ENCODE results near the gene ATP4B. TPM values are rescaled to one million over a fixed set of nuclear protein-coding genes. Genes with fewer than 3 reads are reported as not detected.

Gene ATP4B
- total RNA-seq, 4 donors from 2014 or later, result not detected

- no peak for TF ChIP-seq POLR2A (IDR thresholded peaks at IDR 0.05)
- no peak for TF ChIP-seq CTCF (IDR thresholded peaks at IDR 0.05)
- no peak for TF ChIP-seq EP300 (IDR thresholded peaks at IDR 0.05)
- no peaks in the 10 kb centered on the region for H3K4me1 ChIP-seq
- H3K27ac ChIP-seq, result no peak overlapping the region
- no peaks in the 10 kb centered on the region for H3K27me3 ChIP-seq
- no peak overlapping the region for H3K4me3 ChIP-seq
- no peak for DNase-seq (ENCODE audit: low spot score in 2 of 2)
- WGBS, 2 donors, result 69 to 74% methylated on average over 13 of the region's 13 CpGs
- H3K36me3 ChIP-seq, result no peaks in the 10 kb centered on the region
- H3K9me3 ChIP-seq, result no peaks in the 10 kb centered on the region
Measured at GRCh38 chr13:113669231-113669754, 11.3 kb upstream of the ATP4B start.

- peak in 1 of 2 donors; percentile 8 for DNase-seq (ENCODE audit: low spot score in 2 of 2)
- Histone ChIP-seq H3K36me3 (no peaks in the 10 kb centered on the region), H3K27me3 (no peaks in the 10 kb centered on the region), H3K9me3 (no peaks in the 10 kb centered on the region), H3K4me3 (no peak overlapping the region), H3K4me1 (no peaks in the 10 kb centered on the region), H3K27ac (no peak overlapping the region)
- WGBS, 2 donors, result 65 to 84% methylated on average over 19 to 24 of the region's 24 CpGs
- TF ChIP-seq CTCF (IDR thresholded peaks at IDR 0.05) (no peak), EP300 (IDR thresholded peaks at IDR 0.05) (no peak), POLR2A (IDR thresholded peaks at IDR 0.05) (no peak)
Measured at GRCh38 chr13:113668491-113668971, 10.5 kb upstream of the ATP4B start.

GRCh38 chr13:113667771-113668490, 9.9 kb upstream of the ATP4B start:
- TF ChIP-seq EP300 (IDR thresholded peaks at IDR 0.05) (no peak), POLR2A (IDR thresholded peaks at IDR 0.05) (no peak), CTCF (IDR thresholded peaks at IDR 0.05) (no peak)
- Histone ChIP-seq H3K4me1 (no peaks in the 10 kb centered on the region), H3K27ac (no peak overlapping the region), H3K4me3 (no peak overlapping the region), H3K9me3 (no peaks in the 10 kb centered on the region), H3K36me3 (no peaks in the 10 kb centered on the region), H3K27me3 (no peaks in the 10 kb centered on the region)
- DNase-seq (ENCODE audit: low spot score in 2 of 2), result peak in 1 of 2 donors; percentile 7
- 84 to 87% methylated on average over 25 to 29 of the region's 29 CpGs for WGBS, 2 donors

- DNase-seq (ENCODE audit: low spot score in 2 of 2), result peak in 1 of 2 donors; percentile 6
- 61 to 64% methylated on average over 28 to 32 of the region's 32 CpGs for WGBS, 2 donors
Measured at GRCh38 chr13:113666951-113667701, 9.1 kb upstream of the ATP4B start, which contains the start of gene GRK1. Gene GRK1, plus strand, starts transcription at chr13:113667219. Its CDS starts 168 bp downstream, at chr13:113667387.

More at GRCh38 chr13:113666951-113667701, 9.1 kb upstream of the ATP4B start, which contains the start of gene GRK1:
- Histone ChIP-seq H3K4me3 (no peak within 1 kb of the TSS), H3K4me1 (no peaks in the 10 kb centered on the region), H3K27ac (no peak within 1 kb of the TSS), H3K9me3 (peaks cover 0 to 3% (median 1%) of the 10 kb centered on the region in 4 donors), H3K36me3 (no peaks in the 10 kb centered on the region), H3K27me3 (no peaks in the 10 kb centered on the region)
- TF ChIP-seq POLR2A (IDR thresholded peaks at IDR 0.05), result no peak
- TF ChIP-seq CTCF (IDR thresholded peaks at IDR 0.05), result no peak
- no peak for TF ChIP-seq EP300 (IDR thresholded peaks at IDR 0.05)
